OCI-LY1 (cell line): ENCODE data around the gene CCDC27.
A peak's percentile ranks its signal among the peaks of the same experiment; 100 is the strongest.

Source experiments
- H2AFZ ChIP-seq: fragments of 200-600 bp; sonication (generic), shearing (Covaris generic); 2 replicates; pipeline ENCODE4 v1.6.0; 2014; ENCODE audit warnings: antibody characterized with exemption, mild to moderate bottlenecking, low read length
- H3F3A ChIP-seq: fragments of 200-600 bp; sonication (generic), shearing (Covaris generic); 2 replicates; pipeline ENCODE4 v1.6.0; 2014; ENCODE audit warnings: mild to moderate bottlenecking, antibody characterized with exemption, low read length, moderate library complexity; ENCODE audit not compliant: insufficient read depth
- H3K27ac ChIP-seq: fragments of 200-600 bp; sonication (generic); 2 replicates; pipeline ENCODE4 v1.5.1; 2014; ENCODE audit warnings: low read length, mixed run types, mild to moderate bottlenecking, low read depth; ENCODE audit not compliant: poor library complexity, severe bottlenecking
- H3K27me3 ChIP-seq: fragments of 200-600 bp; sonication (generic); 2 replicates; pipeline ENCODE4 v1.6.0; 2014; ENCODE audit warnings: antibody characterized with exemption, mild to moderate bottlenecking, low read length, moderate library complexity; ENCODE audit not compliant: insufficient read depth
- H3K36me3 ChIP-seq: fragments of 200-600 bp; sonication (generic); 2 replicates; pipeline ENCODE4 v1.6.1; 2014; ENCODE audit warnings: mild to moderate bottlenecking, antibody characterized with exemption, low read length, moderate library complexity, mixed read lengths; ENCODE audit not compliant: insufficient read depth
- H3K4me1 ChIP-seq: fragments of 200-600 bp; sonication (generic); 2 replicates; pipeline ENCODE4 v1.5.1; 2014; ENCODE audit warnings: mild to moderate bottlenecking, low read length, moderate library complexity; ENCODE audit not compliant: insufficient read depth, severe bottlenecking
- H3K4me2 ChIP-seq: fragments of 200-600 bp; sonication (generic), shearing (Covaris generic); 2 replicates; pipeline ENCODE4 v1.6.1; 2014; ENCODE audit warnings: low read length
- H3K4me3 ChIP-seq: fragments of 200-600 bp; sonication (generic); 2 replicates; pipeline ENCODE4 v1.5.1; 2014; ENCODE audit warnings: low read length, low read depth, mild to moderate bottlenecking, mixed read lengths; ENCODE audit not compliant: poor library complexity, severe bottlenecking
- H3K79me2 ChIP-seq: fragments of 200-600 bp; shearing (Covaris generic); 2 replicates; pipeline ENCODE4 v1.6.1; 2016; ENCODE audit warnings: mixed run types, low read length, mixed read lengths; ENCODE audit not compliant: insufficient read depth
- H3K9ac ChIP-seq: fragments of 200-600 bp; sonication (generic), shearing (Covaris generic); 2 replicates; pipeline ENCODE4 v1.6.1; 2014; ENCODE audit warnings: mild to moderate bottlenecking, low read length, mixed read lengths
- H3K9me2 ChIP-seq: fragments of 200-600 bp; sonication (generic), shearing (Covaris generic); 2 replicates; pipeline ENCODE4 v1.6.1; 2014; ENCODE audit warnings: low read depth, mild to moderate bottlenecking, low read length, mixed read lengths
- H3K9me3 ChIP-seq: fragments of 200-600 bp; shearing (Covaris generic); 2 replicates; pipeline ENCODE4 v1.6.1; 2014; ENCODE audit warnings: low read length, mixed read lengths
- H4K20me1 ChIP-seq: fragments of 200-600 bp; sonication (generic), shearing (Covaris generic); 2 replicates; pipeline ENCODE4 v1.6.0; 2016; ENCODE audit warnings: mild to moderate bottlenecking, low read length; ENCODE audit not compliant: insufficient read depth
- CTCF ChIP-seq: fragments of 200-600 bp; sonication (generic), shearing (Covaris generic); IDR thresholded peaks from 2 replicates; pipeline ENCODE4 v1.5.1; 2017; ENCODE audit warnings: mild to moderate bottlenecking, antibody characterized with exemption, low read length, moderate library complexity, mixed read lengths
- EZH2 ChIP-seq: fragments of 200-600 bp; sonication (generic), shearing (Covaris generic); IDR thresholded peaks from 2 replicates; pipeline ENCODE4 v1.8.0; 2017; ENCODE audit warnings: borderline replicate concordance, mixed run types, mild to moderate bottlenecking, antibody characterized with exemption, low read length, moderate library complexity, mixed read lengths

The CCDC27 gene

GRCh38 chr1:3770047-3770765 lies 18.0 kb downstream of the CCDC27 start:
- TF ChIP-seq CTCF: no peak
- no peak for TF ChIP-seq EZH2
- H3K4me2 ChIP-seq: no peak overlapping the region
- no peaks in the 10 kb centered on the region for H4K20me1 ChIP-seq

GRCh38 chr1:3771108-3772026 lies 19.1 kb downstream of the CCDC27 start:
- H3K27ac ChIP-seq: no peak overlapping the region
- TF ChIP-seq CTCF: no peak
- TF ChIP-seq EZH2: no peak
- no peaks in the 10 kb centered on the region for H3F3A ChIP-seq
- no peaks in the 10 kb centered on the region for H3K9me3 ChIP-seq
- peaks cover 23% of the 10 kb centered on the region for H3K4me1 ChIP-seq
- H4K20me1 ChIP-seq: no peaks in the 10 kb centered on the region
- H3K4me3 ChIP-seq: peak overlapping the region; percentile 64
- no peaks in the 10 kb centered on the region for H3K36me3 ChIP-seq
- no peaks in the 10 kb centered on the region; the same call in 1 of the 2 replicates for H3K27me3 ChIP-seq
- no peak overlapping the region for H2AFZ ChIP-seq
- no peaks in the 10 kb centered on the region for H3K9me2 ChIP-seq
- peak overlapping the region; percentile 46 for H3K9ac ChIP-seq
- H3K79me2 ChIP-seq: no peaks in the 10 kb centered on the region
- peak overlapping the region; percentile 74 for H3K4me2 ChIP-seq

More at GRCh38 chr1:3770047-3770765, 18.0 kb downstream of the CCDC27 start:
- H3K79me2 ChIP-seq: no peaks in the 10 kb centered on the region
- peaks cover 12% of the 10 kb centered on the region for H3K4me1 ChIP-seq
- H3F3A ChIP-seq: no peaks in the 10 kb centered on the region
- no peak overlapping the region for H2AFZ ChIP-seq
- no peaks in the 10 kb centered on the region; the same call in none of the 2 replicates for H3K27me3 ChIP-seq
- H3K9me3 ChIP-seq: no peaks in the 10 kb centered on the region
- H3K36me3 ChIP-seq: no peaks in the 10 kb centered on the region
- no peaks in the 10 kb centered on the region for H3K9me2 ChIP-seq
- no peak overlapping the region for H3K4me3 ChIP-seq
- H3K9ac ChIP-seq: no peak overlapping the region
- no peak overlapping the region for H3K27ac ChIP-seq

DNA sequence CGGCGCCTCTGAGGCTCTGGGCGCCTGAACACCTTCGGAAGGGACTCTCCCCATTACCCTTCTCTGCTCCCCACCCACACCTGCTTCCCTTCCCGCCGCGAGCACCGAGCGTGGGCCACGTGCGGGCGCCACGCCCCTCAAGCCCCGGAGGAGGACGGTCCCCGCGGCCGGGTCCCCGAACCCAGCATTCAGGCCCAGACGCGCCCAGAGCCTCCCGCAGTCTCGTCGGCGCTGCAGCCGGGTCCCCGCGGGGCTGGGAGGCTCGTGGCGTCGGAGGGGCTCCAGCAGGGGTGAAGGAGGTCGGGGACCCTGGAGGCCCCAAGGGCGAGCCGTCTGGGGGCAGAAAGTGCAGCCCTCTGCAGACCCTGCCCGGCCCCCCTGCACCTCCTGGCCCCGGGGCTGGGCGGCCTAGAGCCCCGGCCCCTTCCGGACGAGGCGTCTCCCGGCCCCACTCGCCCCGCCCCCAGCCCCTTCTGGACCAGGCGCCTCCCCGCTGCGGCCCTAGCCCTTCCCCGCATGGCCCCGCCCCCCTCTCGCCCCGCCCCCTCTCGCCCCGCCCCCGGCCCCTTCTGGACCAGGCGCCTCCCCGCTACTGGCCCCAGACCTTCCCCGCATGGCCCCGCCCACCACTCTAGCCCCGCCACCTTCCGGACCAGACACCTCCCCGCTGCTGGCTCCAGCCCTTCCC lies 19.9 kb downstream of the CCDC27 start:
- peak overlapping the region; percentile 74 for H3K4me2 ChIP-seq
- H3K9ac ChIP-seq: peak overlapping the region; percentile 46

More for the DNA sequence above, 19.9 kb downstream of the CCDC27 start:
- TF ChIP-seq EZH2 (no peak), CTCF (no peak)
- no peaks in the 10 kb centered on the region for H3K9me3 ChIP-seq
- no peaks in the 10 kb centered on the region for H3K36me3 ChIP-seq
- H3K4me1 ChIP-seq: peaks cover 23% of the 10 kb centered on the region
- H4K20me1 ChIP-seq: no peaks in the 10 kb centered on the region
- peak overlapping the region; percentile 64 for H3K4me3 ChIP-seq
- H3K9me2 ChIP-seq: no peaks in the 10 kb centered on the region
- H3K79me2 ChIP-seq: no peaks in the 10 kb centered on the region
- no peaks in the 10 kb centered on the region for H3F3A ChIP-seq
- H3K27me3 ChIP-seq: no peaks in the 10 kb centered on the region; the same call in 1 of the 2 replicates
- no peak overlapping the region for H3K27ac ChIP-seq
- no peak overlapping the region for H2AFZ ChIP-seq
